CD4-positive, alpha-beta T cell treated with Interferon alpha-2 for 1 hour (primary cell): Measurements from ENCODE around the gene CRACR2B.

Experiments
- DNase-seq, 2 donors: peaks; one replicate each; pipeline ENCODE4 v3.0.0-alpha.2; 2020 to 2022

The CRACR2B gene

GRCh38 chr11:855330-855674 lies 27.6 kb downstream of the CRACR2B start:
- DNase-seq = no peak

- no peak for DNase-seq
Measured at GRCh38 chr11:855796-856195, 28.1 kb downstream of the CRACR2B start.

- no peak for DNase-seq
Measured at GRCh38 chr11:856397-856796, 28.7 kb downstream of the CRACR2B start.

GRCh38 chr11:858053-858761 lies 30.5 kb downstream of the CRACR2B start:
- DNase-seq = no peak

GRCh38 chr11:858762-859339 lies 31.1 kb downstream of the CRACR2B start:
- DNase-seq = no peak

GRCh38 chr11:859394-860131 lies 31.8 kb downstream of the CRACR2B start:
- DNase-seq = no peak

GRCh38 chr11:860234-861104 lies 32.8 kb downstream of the CRACR2B start:
- no peak for DNase-seq

- no peak for DNase-seq
Measured at GRCh38 chr11:861105-861479, 33.4 kb downstream of the CRACR2B start.

GRCh38 chr11:862081-862661 lies 34.5 kb downstream of the CRACR2B start:
- no peak for DNase-seq

- no peak for DNase-seq
Measured at GRCh38 chr11:862696-863022, 34.9 kb downstream of the CRACR2B start.

- no peak for DNase-seq
Measured at GRCh38 chr11:863023-863909, 35.5 kb downstream of the CRACR2B start.

- no peak for DNase-seq
Measured at GRCh38 chr11:863910-864827, 36.5 kb downstream of the CRACR2B start.

GRCh38 chr11:864898-865297 lies 37.2 kb downstream of the CRACR2B start:
- DNase-seq = no peak

GRCh38 chr11:865462-866430 lies 38.0 kb downstream of the CRACR2B start:
- no peak for DNase-seq

- DNase-seq = no peak
Measured at GRCh38 chr11:866481-866880, 38.8 kb downstream of the CRACR2B start.

GRCh38 chr11:867856-868358 lies 40.2 kb downstream of the CRACR2B start:
- no peak for DNase-seq

- no peak for DNase-seq
Measured at GRCh38 chr11:868394-868793, 40.7 kb downstream of the CRACR2B start.

GRCh38 chr11:868802-869201 lies 41.1 kb downstream of the CRACR2B start:
- DNase-seq = no peak

- no peak for DNase-seq
Measured at GRCh38 chr11:869399-870126, 41.8 kb downstream of the CRACR2B start.
